Measurements from ENCODE around the gene SLC25A29.

- TF ChIP-seq POLR2A (IDR thresholded peaks at IDR 0.05): no peak
- no peak for TF ChIP-seq CTCF (IDR thresholded peaks at IDR 0.05)
Observed at GRCh38 chr14:100282766-100283419, 23.4 kb downstream of the SLC25A29 start.

Data from gastroesophageal sphincter (tissue), 3 donors.